Mesodermal cell (in vitro differentiated cells): Measurements from ENCODE around the gene SFTPA1.
"Not testable (repeated sequence)": the region's sequence is repeated elsewhere in the genome, so short reads cannot be mapped to it uniquely, and the experiment has no call there.

Experiments used
- H3K27ac ChIP-seq: 2 replicates; pipeline ENCODE4 v1.7.0; 2013; ENCODE audit warnings: mild to moderate bottlenecking, low read depth, low read length, moderate library complexity; ENCODE audit not compliant: severe bottlenecking
- H3K36me3 ChIP-seq: 2 replicates; pipeline ENCODE4 v1.7.1; 2013; ENCODE audit warnings: mild to moderate bottlenecking, low read length, moderate library complexity; ENCODE audit not compliant: control insufficient read depth, insufficient read depth
- H3K4me1 ChIP-seq: one replicate; pipeline ENCODE4 v1.7.1; 2013; ENCODE audit warnings: mild to moderate bottlenecking, low read length; ENCODE audit not compliant: insufficient read depth, control insufficient read depth, poor library complexity, severe bottlenecking
- H3K4me3 ChIP-seq: 2 replicates; pipeline ENCODE4 v1.7.0; 2013; ENCODE audit warnings: low read length, control low read depth, mild to moderate bottlenecking; ENCODE audit not compliant: insufficient read depth, poor library complexity, severe bottlenecking; ENCODE audit errors: extremely low read depth
- H3K9me3 ChIP-seq: 2 replicates; pipeline ENCODE4 v1.7.1; 2013; ENCODE audit warnings: mild to moderate bottlenecking, low read length, moderate library complexity; ENCODE audit not compliant: control insufficient read depth
- WGBS, 2 experiments: methylation state at CpG; one replicate each; pipeline ENCODE4 v1.1.5; 2013; ENCODE audit warnings: missing lambda C conversion rate in 2 of 2; ENCODE audit not compliant: insufficient coverage in 2 of 2; 5-methylcytosine and 5-hydroxymethylcytosine counted together

SFTPA1 gene

DNA sequence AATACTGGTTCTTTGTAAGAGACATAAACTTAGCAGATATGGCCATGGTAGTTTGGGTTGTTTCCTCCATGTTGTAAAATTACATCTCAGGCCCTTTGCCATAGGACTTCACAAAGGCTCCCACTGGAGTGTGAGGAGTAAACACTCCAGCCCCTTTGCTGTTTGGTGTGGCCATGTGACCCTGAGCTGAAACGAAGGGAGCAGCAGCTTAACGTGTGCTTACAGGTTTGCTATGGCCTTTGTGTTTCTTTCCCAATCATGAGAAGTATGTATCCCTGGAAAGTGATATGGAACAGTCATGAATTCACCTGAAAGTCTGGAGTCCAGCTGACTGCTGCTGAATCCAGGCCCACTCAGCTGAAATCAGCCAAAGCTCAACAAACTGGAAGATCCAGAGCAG is 23.8 kb upstream of the SFTPA1 start:
- no peaks in the 10 kb centered on the region for H3K36me3 ChIP-seq

DNA sequence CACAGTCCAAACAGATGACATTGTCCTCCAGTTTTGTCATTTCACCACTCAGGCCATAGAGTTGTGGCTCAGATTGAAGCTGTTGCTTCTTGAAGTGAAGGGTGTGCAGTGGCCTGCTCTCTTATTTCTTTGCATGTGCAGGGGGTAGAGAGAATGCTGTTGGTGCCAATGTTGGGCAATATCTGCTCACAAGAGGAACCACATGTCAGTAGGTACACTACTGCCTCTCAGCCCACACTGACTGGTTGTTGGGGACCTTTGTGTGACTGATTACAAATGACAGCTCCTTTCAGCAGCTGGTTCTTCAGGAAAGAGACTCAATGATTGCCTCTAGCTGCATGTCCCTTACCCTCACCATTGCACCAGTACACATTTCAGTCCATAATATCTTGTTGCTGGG is 21.9 kb upstream of the SFTPA1 start:
- H3K4me1 ChIP-seq = no peaks in the 10 kb centered on the region
- no peaks in the 10 kb centered on the region for H3K36me3 ChIP-seq
- H3K4me3 ChIP-seq = no peak overlapping the region
- no peaks in the 10 kb centered on the region for H3K9me3 ChIP-seq
- H3K27ac ChIP-seq = no peak overlapping the region

More for the DNA sequence above, 23.8 kb upstream of the SFTPA1 start:
- 56 to 81% methylated on average over 2 of the region's 2 CpGs for WGBS, 2 experiments
- Histone ChIP-seq H3K9me3 (no peaks in the 10 kb centered on the region), H3K27ac (no peak overlapping the region), H3K4me3 (no peak overlapping the region), H3K4me1 (no peaks in the 10 kb centered on the region)

DNA sequence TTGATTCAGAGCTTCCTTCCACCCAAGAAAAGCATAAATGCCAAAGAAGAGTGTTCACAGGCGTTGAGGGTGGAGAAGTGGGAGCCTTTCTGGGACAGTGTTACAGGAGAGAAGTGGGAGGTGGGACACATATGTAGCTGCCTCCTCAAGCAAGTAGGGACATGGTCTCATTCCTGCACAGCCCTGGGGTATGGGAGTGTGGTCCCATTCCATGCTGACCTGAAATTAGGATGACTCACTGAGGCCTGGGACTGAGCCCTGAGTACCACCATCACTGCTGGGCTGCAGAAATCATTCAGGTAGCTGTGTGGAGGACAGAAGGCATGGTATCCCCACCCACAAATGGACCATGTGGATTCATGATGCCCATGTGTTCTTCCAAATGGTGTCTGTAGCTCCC is 17.4 kb upstream of the SFTPA1 start:
- no peaks in the 10 kb centered on the region for H3K4me1 ChIP-seq
- H3K27ac ChIP-seq = no peak overlapping the region
- no peak overlapping the region for H3K4me3 ChIP-seq
- peaks cover 14% of the 10 kb centered on the region for H3K9me3 ChIP-seq
- H3K36me3 ChIP-seq = no peaks in the 10 kb centered on the region
- 60% methylated on average over 1 of the region's 1 CpG; no CpG with 5 or more reads in 1 of the 2 experiments for WGBS, 2 experiments

DNA sequence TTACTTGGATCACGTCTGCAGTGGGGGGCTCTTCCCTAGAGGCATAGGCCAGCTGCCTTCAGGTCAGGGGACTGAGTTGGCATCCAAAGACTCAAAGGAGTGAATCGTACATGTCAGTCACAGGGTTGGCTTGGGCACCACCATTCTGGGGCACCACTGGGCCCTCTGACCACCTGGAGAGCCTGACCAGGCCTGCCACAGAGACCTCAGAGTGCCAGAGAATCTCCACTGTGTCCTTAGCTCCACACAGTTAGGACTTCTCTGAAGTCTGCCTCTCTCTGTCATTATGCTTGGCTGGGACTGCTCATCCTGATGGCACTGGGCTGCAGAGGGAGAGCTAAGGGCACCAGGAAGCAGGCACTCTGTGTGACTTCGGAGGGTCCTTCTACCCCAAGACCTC is 16.2 kb upstream of the SFTPA1 start:
- H3K4me1 ChIP-seq, H3K36me3 ChIP-seq, H3K27ac ChIP-seq, H3K4me3 ChIP-seq: not testable (repeated sequence)
- peaks cover 15% of the 10 kb centered on the region for H3K9me3 ChIP-seq
- 76 to 100% methylated on average over 1 to 3 of the region's 3 CpGs for WGBS, 2 experiments

DNA sequence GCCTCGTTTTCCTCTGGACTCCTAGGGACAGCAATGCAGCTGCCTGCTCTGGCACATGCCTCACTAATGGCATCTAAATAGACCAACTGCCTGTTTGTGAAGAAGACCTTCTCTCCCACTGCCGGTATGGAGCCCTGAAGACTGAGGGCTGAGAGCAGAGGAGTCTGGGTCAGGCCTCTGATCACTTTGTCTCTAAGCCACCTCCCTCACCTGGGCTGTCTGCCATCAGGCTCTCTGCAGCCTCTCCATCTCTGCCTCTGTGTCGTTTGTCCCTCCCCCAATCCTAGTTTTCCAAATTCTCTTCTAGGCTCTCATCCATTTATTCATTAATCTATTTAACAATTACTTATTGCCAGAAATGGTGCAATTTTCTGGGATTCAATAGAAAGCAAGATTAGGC is 15.2 kb upstream of the SFTPA1 start:
- Histone ChIP-seq H3K27ac (no peak overlapping the region), H3K36me3 (no peaks in the 10 kb centered on the region), H3K4me3 (no peak overlapping the region), H3K9me3 (peaks cover 15% of the 10 kb centered on the region), H3K4me1 (no peaks in the 10 kb centered on the region)
- WGBS, 2 experiments = 38 to 42% methylated on average over 3 of the region's 3 CpGs

DNA sequence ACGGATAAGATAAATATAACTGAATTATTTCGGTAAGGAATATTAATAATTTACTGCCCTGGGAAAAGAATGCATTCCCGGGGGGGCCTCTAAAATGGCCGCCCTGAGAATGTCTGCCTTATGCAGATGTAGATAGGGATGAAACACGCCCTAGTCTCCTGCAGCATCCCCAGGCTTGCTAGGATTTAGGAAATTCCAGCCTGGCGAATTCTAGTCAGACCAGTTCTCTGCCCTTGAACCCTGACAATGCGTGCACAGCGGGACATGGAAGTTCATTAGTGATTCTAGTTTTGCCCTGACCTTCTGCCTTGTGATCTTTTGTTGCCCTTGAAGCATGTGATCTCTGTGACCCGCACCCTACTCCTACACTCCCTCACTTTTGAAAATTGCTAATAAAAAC is 11.1 kb upstream of the SFTPA1 start:
- not testable (repeated sequence) for H3K27ac ChIP-seq, H3K4me1 ChIP-seq, H3K4me3 ChIP-seq, H3K36me3 ChIP-seq
- peaks cover 18% of the 10 kb centered on the region for H3K9me3 ChIP-seq
- WGBS, 2 experiments = 89 to 95% methylated on average over 7 to 8 of the region's 9 CpGs

DNA sequence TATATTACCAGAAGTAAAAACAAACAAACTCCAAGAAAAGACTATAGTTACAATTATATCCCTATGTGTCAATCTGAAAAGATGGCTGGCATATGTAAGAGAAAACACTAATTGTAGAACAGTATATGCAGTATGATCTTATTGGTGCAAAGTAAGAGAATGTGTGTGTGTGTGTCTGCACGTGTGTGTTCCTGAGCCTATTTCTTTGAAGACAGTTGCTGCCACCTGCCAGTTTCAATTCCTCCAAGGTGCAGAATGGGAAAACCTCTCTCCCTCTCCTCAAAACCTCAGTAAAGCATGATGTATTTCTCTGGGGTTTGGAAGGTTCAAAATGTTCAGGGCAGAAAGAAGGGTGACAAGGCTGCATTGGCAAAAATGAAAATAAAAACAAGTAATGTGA is 8.8 kb upstream of the SFTPA1 start:
- no CpG with 5 or more reads among the region's 1 CpG for WGBS, 2 experiments
- H3K4me1 ChIP-seq = no peaks in the 10 kb centered on the region
- no peaks in the 10 kb centered on the region for H3K36me3 ChIP-seq
- peaks cover 18% of the 10 kb centered on the region for H3K9me3 ChIP-seq
- H3K27ac ChIP-seq = no peak overlapping the region
- H3K4me3 ChIP-seq = no peak overlapping the region

DNA sequence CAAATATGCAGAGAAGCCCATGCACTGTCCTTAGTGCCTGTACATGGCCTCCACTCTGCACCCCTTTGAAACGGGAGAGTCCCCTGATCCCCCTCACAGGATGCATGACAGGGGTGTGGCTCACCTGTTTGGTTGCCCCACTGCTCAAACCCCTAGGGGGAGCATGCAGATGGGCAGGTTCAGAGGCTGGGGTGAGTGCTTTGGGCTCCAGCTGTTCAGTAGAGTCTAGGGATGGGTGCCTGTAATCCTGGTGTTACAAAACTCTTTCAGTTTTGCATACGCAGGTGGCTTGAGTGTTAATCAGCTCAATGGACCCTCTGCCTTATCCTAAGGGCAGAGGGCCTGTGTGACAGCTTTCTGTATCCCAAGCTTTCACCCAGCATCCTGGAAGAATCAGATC is 7.8 kb upstream of the SFTPA1 start:
- no peaks in the 10 kb centered on the region for H3K36me3 ChIP-seq
- H3K9me3 ChIP-seq = peaks cover 9% of the 10 kb centered on the region
- no peaks in the 10 kb centered on the region for H3K4me1 ChIP-seq
- H3K27ac ChIP-seq = no peak overlapping the region
- H3K4me3 ChIP-seq = no peak overlapping the region
- WGBS, 2 experiments = 67 to 88% methylated on average over 1 of the region's 2 CpGs

DNA sequence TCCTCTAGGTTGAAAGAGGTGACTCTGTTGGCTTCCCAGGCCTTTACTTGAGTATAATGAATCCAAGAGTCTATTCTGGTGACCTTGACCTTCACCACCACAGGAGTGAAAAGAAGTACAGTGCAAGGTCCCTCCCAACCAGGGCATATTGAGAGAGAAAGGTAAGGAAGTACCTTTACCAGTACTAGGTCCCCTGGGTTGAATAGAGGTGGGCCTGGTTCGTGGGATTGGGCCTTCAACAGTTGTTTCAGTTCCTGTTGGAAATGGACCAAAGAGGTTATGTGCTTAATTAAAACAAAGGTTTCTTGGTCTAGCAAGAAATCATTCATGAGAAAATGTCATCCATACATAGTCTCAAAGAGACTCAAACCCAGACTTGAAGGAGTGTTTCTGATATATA is 6.4 kb upstream of the SFTPA1 start:
- H3K4me1 ChIP-seq = no peaks in the 10 kb centered on the region
- WGBS, 2 experiments = no CpG with 5 or more reads among the region's 1 CpG
- no peak overlapping the region for H3K27ac ChIP-seq
- no peaks in the 10 kb centered on the region for H3K36me3 ChIP-seq
- H3K4me3 ChIP-seq = no peak overlapping the region
- peaks cover 3% of the 10 kb centered on the region for H3K9me3 ChIP-seq

DNA sequence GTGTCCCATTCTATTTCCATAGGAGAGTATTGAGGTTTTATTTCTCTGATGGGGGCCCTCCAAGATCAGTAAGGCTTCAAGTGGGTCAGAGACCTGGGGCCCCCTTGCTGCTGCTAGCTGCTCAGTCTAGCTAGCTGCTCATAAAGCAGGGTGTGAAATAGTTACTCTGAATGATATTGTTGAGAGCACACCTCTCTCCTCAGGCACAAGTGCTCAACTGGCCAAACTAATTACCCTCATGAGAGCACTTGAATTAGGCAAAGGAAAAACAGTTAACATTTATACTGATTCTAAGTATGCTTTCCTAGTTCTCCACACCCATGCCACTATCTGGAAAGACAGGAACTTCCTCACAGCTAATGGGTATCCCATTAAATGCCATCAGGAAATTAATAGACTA is 5.4 kb upstream of the SFTPA1 start:
- no peak overlapping the region for H3K27ac ChIP-seq
- no peak overlapping the region for H3K4me3 ChIP-seq
- H3K36me3 ChIP-seq = no peaks in the 10 kb centered on the region
- no peaks in the 10 kb centered on the region for H3K4me1 ChIP-seq
- peaks cover 3% of the 10 kb centered on the region for H3K9me3 ChIP-seq

DNA sequence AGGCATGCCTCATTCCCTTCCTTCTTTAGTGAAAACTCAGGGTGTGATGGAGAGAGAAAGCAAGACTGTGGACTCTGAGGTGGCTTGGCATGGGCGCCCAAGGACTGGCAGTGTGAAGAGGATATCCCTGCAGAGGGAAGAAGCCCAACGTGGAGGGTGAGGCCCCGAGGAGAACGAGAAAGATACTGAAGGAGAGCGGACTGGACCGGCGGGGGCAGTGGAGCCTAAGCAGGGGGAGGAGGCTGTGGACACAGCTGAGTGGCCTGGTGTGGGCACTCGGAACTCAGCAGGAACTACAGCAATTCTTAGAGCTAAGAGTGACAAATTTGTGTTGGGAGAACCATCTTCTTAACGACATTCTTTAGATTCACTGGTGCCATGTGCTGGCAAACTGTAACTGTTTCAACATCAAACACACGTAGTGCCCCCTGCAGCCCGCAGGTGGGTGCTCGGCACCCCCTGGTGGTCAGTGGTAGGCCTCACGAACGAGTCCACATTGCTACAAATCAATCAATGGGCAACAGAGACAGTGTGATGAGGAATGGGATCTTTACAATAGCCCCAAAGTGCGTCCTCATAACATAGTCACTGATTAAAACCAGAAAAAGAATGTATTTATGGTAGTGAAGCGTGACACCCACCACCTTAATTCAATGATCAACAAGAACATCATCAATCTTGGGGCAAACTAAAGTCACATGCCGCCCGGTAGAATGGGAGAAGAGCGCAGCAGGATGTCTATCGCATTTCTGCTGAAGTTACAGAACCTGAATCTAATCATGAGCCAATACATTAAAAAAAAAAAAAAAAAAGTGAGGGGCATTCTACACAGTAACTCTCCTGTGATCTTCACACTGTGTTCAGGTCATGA is 2.0 kb upstream of the SFTPA1 start:
- H3K9me3 ChIP-seq = no peaks in the 10 kb centered on the region
- H3K27ac ChIP-seq = no peak overlapping the region
- 69 to 81% methylated on average over 8 to 14 of the region's 20 CpGs for WGBS, 2 experiments
- no peak overlapping the region for H3K4me3 ChIP-seq
- no peaks in the 10 kb centered on the region for H3K36me3 ChIP-seq
- H3K4me1 ChIP-seq = no peaks in the 10 kb centered on the region
